NCI-H2107 (cell line): ENCODE measurements around the gene DHRS2.

Source experiments
- DNase-seq: peaks from one replicate; lab custom pipeline; 2025; lab: John Stamatoyannopoulos, UW

DHRS2 gene

DNA sequence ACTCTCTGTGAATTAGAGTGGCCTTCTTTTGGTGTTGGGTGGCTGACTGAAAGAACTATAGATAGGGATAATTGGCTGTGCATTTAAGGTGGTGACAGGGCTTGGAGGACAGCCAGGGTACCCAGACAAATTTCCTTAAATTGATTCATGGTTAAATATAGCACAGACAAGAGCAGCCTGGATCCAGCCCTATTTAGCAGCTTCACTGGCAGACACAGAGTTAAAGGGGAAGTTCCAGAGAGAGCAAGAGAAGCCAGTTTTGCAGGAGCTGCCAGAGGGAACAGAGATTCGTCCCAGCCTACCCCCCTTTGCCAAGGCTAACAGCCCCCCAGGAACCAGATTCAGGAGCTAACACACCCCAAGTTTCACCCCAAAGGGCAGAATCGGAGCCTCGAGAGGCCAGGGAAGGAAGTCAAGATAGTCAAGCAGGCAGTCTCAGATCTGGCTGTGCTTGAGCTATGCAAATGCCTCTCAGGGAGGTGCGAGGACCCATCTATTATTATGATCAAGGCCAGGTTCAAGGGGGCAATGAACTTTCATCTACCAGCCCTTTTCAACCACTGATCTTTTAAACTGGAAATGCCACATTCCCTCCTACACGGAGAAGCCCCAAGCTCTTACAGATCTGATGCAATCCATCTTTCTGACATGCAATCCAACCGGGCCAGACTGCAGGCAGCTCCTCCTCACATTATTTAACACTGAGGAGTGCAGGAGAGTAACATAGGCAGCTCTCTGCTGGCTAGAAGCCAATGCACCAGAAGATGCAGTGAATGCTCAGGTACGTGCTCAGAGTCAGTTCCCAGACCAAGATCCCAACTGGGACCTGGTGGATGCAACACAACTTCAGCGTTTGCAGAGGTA lies 58.2 kb downstream of the DHRS2 start:
- no peak for DNase-seq
